HL-60 (cell line): ENCODE results near the gene C11orf97.

Experiments used
- GABPA ChIP-seq: IDR thresholded peaks from 2 replicates; pipeline ENCODE4 v1.6.1; 2012; ENCODE audit warnings: low read depth
- POLR2AphosphoS5 ChIP-seq: IDR thresholded peaks from 2 replicates; pipeline ENCODE4 v1.6.1; 2012; ENCODE audit warnings: low read depth
- SPI1 ChIP-seq: IDR thresholded peaks from 2 replicates; pipeline ENCODE4 v1.6.1; 2012; ENCODE audit warnings: low read depth, mild to moderate bottlenecking, borderline replicate concordance
- TF ChIP-seq, protein P1 (sequence below): IDR thresholded peaks from one replicate; pipeline ENCODE4 v1.5.1; 2011; ENCODE audit warnings: low read length, control low read depth, inconsistent platforms; ENCODE audit not compliant: insufficient read depth
- TF ChIP-seq, protein P2 (sequence below): IDR thresholded peaks from 2 replicates; pipeline ENCODE4 v1.6.1; 2012; ENCODE audit warnings: low read depth; ENCODE audit not compliant: insufficient replicate concordance

DNA sequence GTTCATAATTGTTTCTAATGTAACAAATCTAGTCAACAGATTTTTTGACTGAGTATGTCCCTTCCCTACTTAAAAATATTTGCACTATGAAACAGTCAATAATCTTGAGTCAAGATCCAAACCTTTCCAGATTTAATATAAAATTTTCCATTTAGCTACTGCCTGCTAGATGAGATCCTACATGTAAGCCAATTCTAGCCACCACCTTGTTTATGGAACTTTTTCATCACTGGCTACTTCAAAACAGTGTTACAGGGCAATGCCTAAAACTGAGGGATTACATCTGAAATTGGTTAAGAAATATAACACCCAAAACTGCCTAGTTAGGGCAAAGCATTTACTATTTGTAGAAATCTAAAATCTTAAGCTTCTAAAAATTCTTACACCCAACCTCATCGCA, 20.9 kb downstream of the C11orf97 start:
- TF ChIP-seq, protein P1, sequence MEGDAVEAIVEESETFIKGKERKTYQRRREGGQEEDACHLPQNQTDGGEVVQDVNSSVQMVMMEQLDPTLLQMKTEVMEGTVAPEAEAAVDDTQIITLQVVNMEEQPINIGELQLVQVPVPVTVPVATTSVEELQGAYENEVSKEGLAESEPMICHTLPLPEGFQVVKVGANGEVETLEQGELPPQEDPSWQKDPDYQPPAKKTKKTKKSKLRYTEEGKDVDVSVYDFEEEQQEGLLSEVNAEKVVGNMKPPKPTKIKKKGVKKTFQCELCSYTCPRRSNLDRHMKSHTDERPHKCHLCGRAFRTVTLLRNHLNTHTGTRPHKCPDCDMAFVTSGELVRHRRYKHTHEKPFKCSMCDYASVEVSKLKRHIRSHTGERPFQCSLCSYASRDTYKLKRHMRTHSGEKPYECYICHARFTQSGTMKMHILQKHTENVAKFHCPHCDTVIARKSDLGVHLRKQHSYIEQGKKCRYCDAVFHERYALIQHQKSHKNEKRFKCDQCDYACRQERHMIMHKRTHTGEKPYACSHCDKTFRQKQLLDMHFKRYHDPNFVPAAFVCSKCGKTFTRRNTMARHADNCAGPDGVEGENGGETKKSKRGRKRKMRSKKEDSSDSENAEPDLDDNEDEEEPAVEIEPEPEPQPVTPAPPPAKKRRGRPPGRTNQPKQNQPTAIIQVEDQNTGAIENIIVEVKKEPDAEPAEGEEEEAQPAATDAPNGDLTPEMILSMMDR, result no peak
- TF ChIP-seq, protein P2, sequence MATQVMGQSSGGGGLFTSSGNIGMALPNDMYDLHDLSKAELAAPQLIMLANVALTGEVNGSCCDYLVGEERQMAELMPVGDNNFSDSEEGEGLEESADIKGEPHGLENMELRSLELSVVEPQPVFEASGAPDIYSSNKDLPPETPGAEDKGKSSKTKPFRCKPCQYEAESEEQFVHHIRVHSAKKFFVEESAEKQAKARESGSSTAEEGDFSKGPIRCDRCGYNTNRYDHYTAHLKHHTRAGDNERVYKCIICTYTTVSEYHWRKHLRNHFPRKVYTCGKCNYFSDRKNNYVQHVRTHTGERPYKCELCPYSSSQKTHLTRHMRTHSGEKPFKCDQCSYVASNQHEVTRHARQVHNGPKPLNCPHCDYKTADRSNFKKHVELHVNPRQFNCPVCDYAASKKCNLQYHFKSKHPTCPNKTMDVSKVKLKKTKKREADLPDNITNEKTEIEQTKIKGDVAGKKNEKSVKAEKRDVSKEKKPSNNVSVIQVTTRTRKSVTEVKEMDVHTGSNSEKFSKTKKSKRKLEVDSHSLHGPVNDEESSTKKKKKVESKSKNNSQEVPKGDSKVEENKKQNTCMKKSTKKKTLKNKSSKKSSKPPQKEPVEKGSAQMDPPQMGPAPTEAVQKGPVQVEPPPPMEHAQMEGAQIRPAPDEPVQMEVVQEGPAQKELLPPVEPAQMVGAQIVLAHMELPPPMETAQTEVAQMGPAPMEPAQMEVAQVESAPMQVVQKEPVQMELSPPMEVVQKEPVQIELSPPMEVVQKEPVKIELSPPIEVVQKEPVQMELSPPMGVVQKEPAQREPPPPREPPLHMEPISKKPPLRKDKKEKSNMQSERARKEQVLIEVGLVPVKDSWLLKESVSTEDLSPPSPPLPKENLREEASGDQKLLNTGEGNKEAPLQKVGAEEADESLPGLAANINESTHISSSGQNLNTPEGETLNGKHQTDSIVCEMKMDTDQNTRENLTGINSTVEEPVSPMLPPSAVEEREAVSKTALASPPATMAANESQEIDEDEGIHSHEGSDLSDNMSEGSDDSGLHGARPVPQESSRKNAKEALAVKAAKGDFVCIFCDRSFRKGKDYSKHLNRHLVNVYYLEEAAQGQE, result no peak
- TF ChIP-seq POLR2AphosphoS5 (no peak), GABPA (no peak), SPI1 (no peak)
